Dedifferentiated amniotic fluid mesenchymal stem cell (primary cell): ENCODE results near the gene C1QTNF8.

Experiments
- DNase-seq: peaks from one replicate; pipeline ENCODE4 v3.0.0-alpha.2; 2016; ENCODE audit errors: extremely low spot score

The C1QTNF8 gene

GRCh38 chr16:1060416-1061340 lies 35.4 kb downstream of the C1QTNF8 start:
- DNase-seq: no peak

DNA sequence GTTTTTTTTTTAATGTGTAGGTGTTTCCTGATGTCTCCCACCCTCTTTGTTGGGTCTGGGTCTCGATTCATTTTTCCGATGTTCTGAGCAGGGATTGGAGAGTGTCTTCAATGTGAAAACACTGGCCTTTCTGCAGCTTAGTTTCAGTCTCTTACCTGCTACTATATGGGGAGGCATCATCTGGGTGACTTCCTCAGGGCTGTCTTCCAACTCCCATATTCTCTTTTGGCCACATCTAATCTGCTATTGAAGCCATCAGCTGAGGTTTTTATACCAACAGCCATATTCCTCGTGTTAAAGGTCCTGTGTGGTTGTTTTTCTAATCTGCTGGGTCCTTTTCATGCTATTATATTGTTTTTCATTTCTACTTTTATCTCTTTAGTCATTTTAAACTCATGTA lies 36.7 kb downstream of the C1QTNF8 start:
- no peak for DNase-seq

GRCh38 chr16:1058216-1058615 lies 37.8 kb downstream of the C1QTNF8 start:
- DNase-seq: no peak

- no peak for DNase-seq
Observed at GRCh38 chr16:1057252-1057932, 38.7 kb downstream of the C1QTNF8 start.

DNA sequence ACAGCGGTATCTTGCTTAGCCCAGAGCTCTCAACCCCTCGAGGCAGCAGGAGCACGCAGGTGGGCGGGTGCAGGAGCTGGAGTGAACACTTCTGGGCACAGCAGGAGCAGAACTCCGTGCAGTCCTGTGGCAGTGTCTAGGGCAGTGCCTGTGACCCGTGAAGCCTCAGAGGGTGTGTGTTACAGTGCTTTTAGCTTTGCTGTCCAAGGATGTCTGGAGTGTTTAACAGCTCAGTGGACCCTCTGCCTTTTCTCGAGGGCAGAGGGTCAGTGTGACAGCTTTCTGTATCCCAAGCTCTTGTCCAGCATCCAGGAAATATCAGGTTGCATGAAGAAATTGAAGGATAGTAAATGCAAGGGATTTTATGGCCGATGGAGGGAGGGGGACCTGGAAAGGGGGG lies 39.8 kb downstream of the C1QTNF8 start:
- no peak for DNase-seq

DNA sequence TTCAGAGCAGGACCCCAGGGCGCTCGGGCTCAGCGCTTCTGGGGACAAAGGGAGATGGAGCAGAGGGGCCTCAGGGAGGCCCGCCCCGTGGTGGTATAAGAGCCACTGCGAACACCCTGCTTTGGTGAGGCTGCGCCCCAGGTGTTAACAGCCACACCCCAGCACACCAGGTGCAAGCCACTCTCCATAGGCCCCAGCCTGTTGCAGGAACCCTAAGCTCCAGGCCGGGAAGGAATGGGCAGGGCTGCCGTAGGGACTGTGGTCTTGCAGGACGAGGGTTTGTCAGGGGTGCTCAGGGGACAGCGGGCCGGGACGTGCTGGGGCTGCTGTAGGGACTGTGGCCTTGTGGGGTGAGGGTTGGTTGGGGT lies 40.5 kb downstream of the C1QTNF8 start:
- DNase-seq: no peak

GRCh38 chr16:1054660-1055556 lies 41.1 kb downstream of the C1QTNF8 start:
- DNase-seq: peak; percentile 42

GRCh38 chr16:1053700-1054368 lies 42.2 kb downstream of the C1QTNF8 start:
- no peak for DNase-seq

GRCh38 chr16:1053121-1053521 lies 42.9 kb downstream of the C1QTNF8 start:
- no peak for DNase-seq

- no peak for DNase-seq
Observed at GRCh38 chr16:1052721-1053120, 43.3 kb downstream of the C1QTNF8 start.

DNA sequence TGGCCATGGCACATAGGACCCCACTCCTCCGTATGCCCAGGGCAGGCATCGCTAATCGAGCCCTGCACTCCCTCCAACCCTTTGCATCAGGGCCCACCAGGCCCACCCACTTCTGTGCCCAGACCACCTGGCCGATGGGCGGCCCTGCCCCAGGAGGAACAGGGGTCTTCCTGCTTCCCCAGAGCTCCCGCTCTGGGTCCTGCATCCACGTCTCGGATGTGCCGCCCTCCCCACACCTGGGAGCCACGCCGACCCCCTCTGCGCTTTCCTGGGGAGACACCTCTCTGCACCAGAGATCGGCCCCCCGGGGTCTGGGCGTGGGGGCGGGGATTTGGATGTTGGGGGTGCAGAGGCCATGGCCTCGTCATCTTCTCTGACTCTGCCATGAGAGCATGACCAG lies 44.6 kb downstream of the C1QTNF8 start:
- no peak for DNase-seq

- no peak for DNase-seq
Observed at GRCh38 chr16:1050921-1051320, 45.1 kb downstream of the C1QTNF8 start.

DNA sequence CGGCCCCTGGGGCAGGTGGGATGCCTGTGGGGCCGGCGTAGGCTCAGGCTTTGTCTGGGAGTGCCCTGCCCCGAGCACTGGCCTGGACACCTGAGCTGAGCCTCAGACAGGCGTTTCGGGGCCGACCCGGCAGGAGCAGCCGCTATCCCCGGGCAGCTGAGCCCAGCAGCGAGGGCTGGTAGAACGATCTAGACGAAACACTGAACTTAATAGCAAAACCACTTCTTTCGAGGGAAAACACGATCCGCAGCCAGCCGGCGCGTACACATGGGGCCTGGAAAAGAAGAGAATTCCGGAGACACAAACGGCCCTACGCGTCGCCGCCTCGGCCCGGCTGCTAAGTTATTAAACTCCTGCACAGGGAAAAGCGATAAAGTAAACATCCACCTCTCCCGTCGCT lies 45.5 kb downstream of the C1QTNF8 start:
- DNase-seq: no peak

DNA sequence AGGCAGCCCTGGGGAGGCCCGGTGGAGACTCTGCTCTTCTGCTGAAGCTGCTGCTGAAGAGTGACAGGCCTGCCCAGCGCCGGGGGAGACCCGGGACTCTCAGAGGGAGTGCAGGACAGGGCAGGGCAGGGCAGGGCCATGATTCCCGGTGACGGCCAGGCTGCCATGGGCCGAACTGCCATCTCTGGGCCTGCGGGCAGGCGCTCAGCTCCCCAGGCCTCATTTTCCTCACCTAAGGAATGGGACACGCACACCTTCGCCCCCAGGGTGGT lies 46.1 kb downstream of the C1QTNF8 start:
- no peak for DNase-seq

DNA sequence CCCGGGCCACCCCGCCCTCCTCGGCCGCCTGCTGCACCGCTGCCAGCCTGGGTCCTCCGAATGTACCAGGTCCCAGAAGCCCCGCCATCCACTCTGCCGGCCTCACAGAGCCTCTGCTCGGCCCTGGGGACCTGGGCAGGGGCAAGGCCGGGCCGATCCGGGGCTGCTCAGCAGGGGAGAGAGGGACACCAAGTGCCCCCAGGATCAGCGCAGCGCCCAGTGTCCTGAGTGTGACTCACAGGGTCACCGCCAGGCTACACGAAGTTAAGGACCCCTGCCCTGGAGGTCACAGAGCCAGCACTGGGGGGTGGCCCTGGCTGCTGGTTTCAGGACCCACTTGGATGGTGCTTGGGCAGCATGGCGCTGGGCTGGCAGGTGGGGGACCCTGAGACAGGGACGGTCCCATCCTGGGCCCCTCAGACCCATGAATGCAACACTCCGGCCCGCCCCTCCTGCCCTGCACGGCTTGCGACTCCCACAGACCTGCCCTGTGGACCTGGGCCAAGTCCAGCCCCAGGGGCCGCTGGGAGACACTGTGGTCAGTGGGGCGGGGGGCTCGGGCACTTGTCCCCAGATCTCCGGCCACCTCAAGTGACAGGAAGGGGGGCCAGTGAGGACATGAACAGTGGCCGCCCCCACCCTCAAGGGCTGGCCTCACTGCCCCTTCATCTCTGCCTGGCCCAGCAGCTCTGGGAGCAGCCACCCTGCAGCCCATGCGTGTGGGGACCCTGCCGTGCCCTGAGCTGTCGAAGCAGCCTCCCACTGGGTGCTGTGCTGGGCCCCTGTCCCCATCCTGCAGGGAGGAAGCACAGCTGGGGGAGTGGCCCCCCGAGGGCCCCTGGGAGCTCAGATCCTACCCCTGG lies 46.7 kb downstream of the C1QTNF8 start:
- DNase-seq: no peak

DNA sequence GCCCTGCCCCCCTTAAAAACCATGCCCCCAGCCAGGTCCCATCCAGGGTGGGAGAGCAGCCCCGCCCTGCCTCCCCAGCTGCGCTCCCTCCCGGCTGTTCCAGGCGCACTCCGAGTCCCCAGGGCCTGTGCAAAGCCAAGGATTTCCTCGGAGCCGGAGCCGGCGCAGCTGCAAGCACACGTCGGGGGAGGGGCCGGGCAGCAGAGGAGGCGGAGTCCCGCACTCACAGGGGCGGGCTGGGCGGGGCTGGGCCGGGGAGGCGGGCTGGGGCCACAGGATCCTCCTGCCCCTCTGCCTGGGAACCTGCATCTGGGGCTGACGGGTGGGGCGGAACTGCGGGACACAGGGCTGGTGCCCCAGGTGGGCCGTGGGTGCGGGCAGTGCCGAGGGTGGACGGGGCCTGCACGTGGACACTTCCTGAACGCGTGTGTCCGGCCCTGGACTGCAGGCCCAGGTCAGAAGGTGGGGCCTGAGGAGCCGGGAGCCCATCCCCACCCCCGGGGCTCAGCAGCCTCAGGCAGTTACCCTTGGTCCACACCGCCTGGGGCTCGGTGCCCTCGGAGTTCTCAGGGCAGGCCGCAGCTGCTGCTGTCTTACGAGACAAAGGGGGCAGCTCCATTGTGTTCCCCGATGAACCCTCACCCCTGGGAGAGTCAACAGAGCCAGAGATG lies 47.5 kb downstream of the C1QTNF8 start:
- no peak for DNase-seq

- no peak for DNase-seq
Observed at GRCh38 chr16:1047801-1048200, 48.2 kb downstream of the C1QTNF8 start.

DNA sequence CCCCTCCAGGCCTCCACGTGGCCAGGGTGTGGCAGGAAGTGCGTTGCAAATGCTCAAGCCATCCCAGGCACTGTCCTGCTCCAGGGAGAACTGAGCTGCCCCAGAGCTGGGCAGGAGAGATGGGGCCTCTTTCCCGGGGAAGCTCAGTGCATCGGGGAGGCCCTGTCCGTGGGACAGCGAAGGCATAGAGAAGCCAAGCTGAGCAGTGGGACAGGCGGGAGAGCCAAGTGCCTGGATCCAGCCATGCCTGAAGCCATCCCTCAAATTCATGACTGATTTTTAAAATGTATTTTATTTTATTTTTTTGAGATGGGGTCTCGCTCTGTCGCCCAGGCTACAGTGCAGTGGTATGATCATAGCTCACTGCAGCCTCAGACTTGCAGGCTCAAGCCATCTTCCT lies 48.9 kb downstream of the C1QTNF8 start:
- DNase-seq: no peak

GRCh38 chr16:1045993-1046911 lies 49.8 kb downstream of the C1QTNF8 start:
- no peak for DNase-seq
